Astrocyte of the spinal cord (primary cell): ENCODE data around the gene GCAT.
"Not testable (repeated sequence)": the region's sequence is repeated elsewhere in the genome, so short reads cannot be mapped to it uniquely, and the experiment has no call there.

Experiments used
- DNase-seq: peaks from one replicate; pipeline ENCODE4 v3.0.0; 2011; ENCODE audit warnings: low read depth, low spot score
- H3K4me3 ChIP-seq: 2 replicates; pipeline ENCODE4 v1.5.1; 2011; ENCODE audit warnings: low read depth, mild to moderate bottlenecking, low read length, moderate library complexity
- in situ Hi-C: cut with HindIII; loops from 2 replicates; pipeline ENCODE4 v1.10.0; 2017; ENCODE audit warnings: low sequenced_read_pairs
- TF ChIP-seq, protein P1 (sequence below): IDR thresholded peaks from 2 replicates; pipeline ENCODE4 v1.5.1; 2012; ENCODE audit warnings: low read depth, mild to moderate bottlenecking, low read length, inconsistent platforms

GCAT gene

GRCh38 chr22:37794376-37794775, 13.4 kb upstream of the GCAT start:
- no peak overlapping the region for H3K4me3 ChIP-seq
- TF ChIP-seq, protein P1, sequence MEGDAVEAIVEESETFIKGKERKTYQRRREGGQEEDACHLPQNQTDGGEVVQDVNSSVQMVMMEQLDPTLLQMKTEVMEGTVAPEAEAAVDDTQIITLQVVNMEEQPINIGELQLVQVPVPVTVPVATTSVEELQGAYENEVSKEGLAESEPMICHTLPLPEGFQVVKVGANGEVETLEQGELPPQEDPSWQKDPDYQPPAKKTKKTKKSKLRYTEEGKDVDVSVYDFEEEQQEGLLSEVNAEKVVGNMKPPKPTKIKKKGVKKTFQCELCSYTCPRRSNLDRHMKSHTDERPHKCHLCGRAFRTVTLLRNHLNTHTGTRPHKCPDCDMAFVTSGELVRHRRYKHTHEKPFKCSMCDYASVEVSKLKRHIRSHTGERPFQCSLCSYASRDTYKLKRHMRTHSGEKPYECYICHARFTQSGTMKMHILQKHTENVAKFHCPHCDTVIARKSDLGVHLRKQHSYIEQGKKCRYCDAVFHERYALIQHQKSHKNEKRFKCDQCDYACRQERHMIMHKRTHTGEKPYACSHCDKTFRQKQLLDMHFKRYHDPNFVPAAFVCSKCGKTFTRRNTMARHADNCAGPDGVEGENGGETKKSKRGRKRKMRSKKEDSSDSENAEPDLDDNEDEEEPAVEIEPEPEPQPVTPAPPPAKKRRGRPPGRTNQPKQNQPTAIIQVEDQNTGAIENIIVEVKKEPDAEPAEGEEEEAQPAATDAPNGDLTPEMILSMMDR, result no peak
- in situ Hi-C loops, result no loop called here
- DNase-seq, result no peak

DNA sequence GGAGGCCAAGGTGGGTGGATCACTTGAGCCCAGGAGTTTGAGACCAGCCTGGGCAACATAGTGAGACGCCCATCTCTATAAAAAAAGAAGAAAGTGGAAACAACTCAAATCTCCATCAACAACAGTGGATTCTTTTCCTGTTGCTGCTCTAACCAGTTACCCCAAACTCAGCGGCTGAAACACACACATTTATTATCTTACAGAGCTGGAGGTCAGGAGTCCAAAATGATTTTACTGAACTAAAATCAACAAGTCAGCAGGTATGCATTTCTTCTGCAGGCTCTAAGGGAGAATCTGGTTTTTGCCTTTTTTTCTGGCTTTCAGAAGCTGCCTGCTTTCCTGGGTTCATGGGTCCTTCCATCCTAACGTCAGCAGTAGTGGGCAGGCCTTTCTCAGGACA, 11.7 kb upstream of the GCAT start:
- in situ Hi-C loops, result no loop called here
- no peak for DNase-seq
- TF ChIP-seq, protein P1, result no peak
- H3K4me3 ChIP-seq, result no peak overlapping the region

DNA sequence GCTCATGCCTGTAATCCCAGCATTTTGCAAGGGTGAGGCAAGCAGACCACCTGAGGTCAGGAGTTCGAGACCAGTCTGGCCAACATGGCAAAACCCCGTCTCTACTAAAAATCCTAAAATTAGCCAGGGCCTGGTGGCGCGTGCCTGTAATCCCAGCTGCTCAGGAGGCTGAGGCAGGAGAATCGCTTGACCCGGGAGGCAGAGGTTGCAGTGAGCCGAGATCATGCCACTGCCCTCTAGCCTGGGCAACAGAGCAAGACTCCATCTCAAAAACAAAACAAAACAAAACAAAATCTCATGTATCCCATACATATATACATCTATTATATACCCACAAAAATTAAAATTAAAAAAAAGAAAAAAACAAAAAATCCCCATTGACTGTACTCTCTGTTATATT, 10.5 kb upstream of the GCAT start:
- H3K4me3 ChIP-seq, DNase-seq, in situ Hi-C loops: not testable (repeated sequence)

DNA sequence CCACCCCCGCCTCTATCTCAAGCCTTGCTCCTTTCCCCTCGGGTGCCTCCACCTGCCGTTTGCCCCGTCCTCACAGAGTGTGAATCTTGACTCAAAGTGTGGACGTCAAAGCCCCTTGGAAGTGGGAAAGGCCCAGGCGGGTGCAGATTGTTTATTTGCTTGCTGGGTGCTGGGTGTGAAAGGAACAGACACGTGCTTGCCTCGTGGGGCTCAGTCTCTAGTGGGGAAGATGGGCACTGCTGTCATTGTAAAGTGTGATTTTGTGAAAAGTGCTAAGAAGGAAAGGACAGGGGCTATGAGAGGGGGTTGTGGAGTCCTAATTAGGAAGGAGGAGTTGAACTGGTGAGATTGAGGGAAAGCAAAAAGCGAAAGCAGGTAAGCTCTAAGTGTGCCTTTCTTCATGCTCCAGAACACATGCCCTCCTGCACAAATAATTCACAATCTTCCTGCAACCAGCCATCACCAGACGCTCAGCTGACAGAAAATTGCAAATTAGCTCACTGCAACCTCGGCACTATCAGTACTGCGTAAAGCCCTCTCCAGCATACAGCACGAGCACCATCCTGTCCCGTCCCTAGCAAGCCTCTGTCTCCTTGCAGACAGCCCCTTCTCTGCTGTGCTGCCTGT, 9.7 kb upstream of the GCAT start:
- TF ChIP-seq, protein P1, result no peak
- in situ Hi-C loops, result no loop called here
- no peak overlapping the region for H3K4me3 ChIP-seq
- no peak for DNase-seq

- DNase-seq, in situ Hi-C loops, H3K4me3 ChIP-seq: not testable (repeated sequence)
These were observed 7.8 kb upstream of the GCAT start for GRCh38 chr22:37799979-37800378.

- in situ Hi-C loops, result no loop called here
- DNase-seq, result no peak
- TF ChIP-seq, protein P1, result no peak
- peak overlapping the region; percentile 56 for H3K4me3 ChIP-seq
These were observed 5.8 kb upstream of the GCAT start for GRCh38 chr22:37801946-37802309.

DNA sequence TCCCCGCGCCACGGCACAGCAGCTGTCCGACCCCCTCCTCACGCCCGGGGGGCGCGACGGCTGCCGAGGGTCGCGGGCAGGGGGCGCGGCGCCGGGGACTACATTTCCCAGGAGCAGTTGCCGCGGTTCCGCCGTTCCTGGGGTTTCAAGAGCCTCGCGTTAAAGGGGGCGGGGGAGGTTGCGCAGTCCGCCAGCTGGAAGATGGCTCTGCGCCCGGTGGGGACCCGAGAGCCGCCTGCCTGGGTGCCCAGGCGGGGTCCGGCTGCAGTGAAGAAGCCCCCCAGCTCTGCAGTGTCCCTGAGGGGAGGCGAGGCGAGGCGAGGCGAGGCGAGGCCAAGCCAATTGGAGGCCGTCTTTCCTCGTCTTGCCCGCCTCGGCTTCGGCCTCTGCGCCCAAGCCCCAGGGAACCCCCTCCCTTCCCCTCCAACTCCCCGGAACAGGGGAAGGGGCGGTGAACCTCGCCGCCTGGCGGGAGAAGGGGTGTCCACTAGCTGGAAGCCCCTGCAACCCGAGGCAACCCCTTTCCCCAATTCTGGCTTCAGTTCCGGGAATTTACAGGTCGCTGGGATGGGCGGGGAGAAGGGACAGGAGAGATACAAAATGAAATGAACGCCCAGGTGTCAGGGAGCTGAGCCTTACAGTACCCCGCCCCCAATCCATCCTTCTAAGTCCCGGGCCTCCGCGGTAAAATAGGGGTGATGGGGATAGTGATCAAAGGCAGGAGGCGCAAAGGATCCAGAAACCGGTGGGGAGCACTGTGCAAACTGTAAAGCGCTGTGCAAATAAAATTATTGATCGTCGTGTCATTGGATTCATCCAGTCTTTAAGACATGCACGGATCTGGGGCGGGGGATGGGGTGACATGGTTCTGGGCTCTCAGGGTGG, 5.2 kb upstream of the GCAT start:
- in situ Hi-C loops, result no loop called here
- peak; percentile 41 for DNase-seq
- TF ChIP-seq, protein P1, result no peak
- H3K4me3 ChIP-seq, result peak overlapping the region; percentile 56
